Anterior cingulate cortex (tissue), 58 donors: Measurements from ENCODE around the gene CLIP3.
A peak's percentile ranks its signal among the peaks of the same experiment; 100 is the strongest.
"Not testable (repeated sequence)": the region's sequence is repeated elsewhere in the genome, so short reads cannot be mapped to it uniquely, and the experiment has no call there.

ENCODE experiments used
- DNase-seq, 58 donors: peaks; one replicate each; lab custom pipeline; 2025; lab: John Stamatoyannopoulos, UW

CLIP3 gene

GRCh38 chr19:36049080-36049698, 16.5 kb upstream of the CLIP3 start:
- no peak for DNase-seq

GRCh38 chr19:36047835-36048234, 15.2 kb upstream of the CLIP3 start:
- no peak for DNase-seq

GRCh38 chr19:36046443-36047050, 13.9 kb upstream of the CLIP3 start:
- DNase-seq, result peak in 15 of 58 donors; percentile 6 to 60 (median 13)

GRCh38 chr19:36043952-36044351, 11.3 kb upstream of the CLIP3 start:
- DNase-seq, result peak in 9 of 58 donors; percentile 3 to 20 (median 10)

GRCh38 chr19:36041831-36042230, 9.2 kb upstream of the CLIP3 start:
- peak in 1 of 58 donors; percentile 6 for DNase-seq

GRCh38 chr19:36041092-36041491, 8.4 kb upstream of the CLIP3 start:
- not testable (repeated sequence) for DNase-seq

- no peak for DNase-seq
Measured at GRCh38 chr19:36040495-36040894, 7.8 kb upstream of the CLIP3 start.

- DNase-seq, result no peak
Measured at GRCh38 chr19:36031308-36031707, 1.4 kb downstream of the CLIP3 start.

GRCh38 chr19:36030264-36031148, 2.2 kb downstream of the CLIP3 start:
- peak in 4 of 58 donors; percentile 11 to 22 (median 15) for DNase-seq

GRCh38 chr19:36028313-36029041, 4.2 kb downstream of the CLIP3 start:
- peak in 33 of 58 donors; percentile 10 to 77 (median 42) for DNase-seq

GRCh38 chr19:36027696-36028095, 5.0 kb downstream of the CLIP3 start:
- DNase-seq, result no peak

- DNase-seq, result no peak
Measured at GRCh38 chr19:36026091-36026876, 6.4 kb downstream of the CLIP3 start.

- DNase-seq, result no peak
Measured at GRCh38 chr19:36025541-36025940, 7.1 kb downstream of the CLIP3 start.

GRCh38 chr19:36023432-36023831, 9.2 kb downstream of the CLIP3 start:
- no peak for DNase-seq

GRCh38 chr19:36019061-36019670, 13.5 kb downstream of the CLIP3 start:
- DNase-seq, result no peak

- DNase-seq, result peak; percentile 79 to 100 (median 98)
Measured at GRCh38 chr19:36014012-36014924, 18.4 kb downstream of the CLIP3 start, which contains the start of gene ALKBH6. Gene ALKBH6 (minus strand): TSS chr19:36014213. CDS start chr19:36013397, 816 bp downstream.

- no peak for DNase-seq
Measured at GRCh38 chr19:36013280-36014011, 19.2 kb downstream of the CLIP3 start.
